A549 (cell line): ENCODE data around the gene AOAH. TPM values are rescaled to one million over a fixed set of nuclear protein-coding genes. Genes with fewer than 3 reads are reported as not detected.
"Not testable (repeated sequence)": the region's sequence is repeated elsewhere in the genome, so short reads cannot be mapped to it uniquely, and the experiment has no call there.

ENCODE experiments used
- ATAC-seq, 2 experiments: fragments of 200-7000 bp in 1 of 2; fragments of >200 bp in 1 of 2; cut with Nextera tagmentation in 1 of 2; cut with Tn5 transposase in 1 of 2; 3 replicates each; pipeline versions ENCODE4 v1.8.0 to v1.9.1; 2018 to 2020; ENCODE audit warnings: mild to moderate bottlenecking in 1 of 2, moderate library complexity in 1 of 2
- CTCF ChIA-PET: fragments of 300-600 bp; sonication (Branson Sonifier 250); formaldehyde crosslinking; extraction: SDS; loops from one replicate; lab custom pipeline; 2021; ENCODE audit warnings: antibody characterized with exemption, inconsistent platforms; lab: Yijun Ruan, JAX
- POLR2A ChIA-PET: fragments of 350-600 bp; formaldehyde crosslinking; extraction: SDS; loops from one replicate; lab custom pipeline; 2021; ENCODE audit warnings: antibody characterized with exemption, inconsistent platforms; lab: Yijun Ruan, JAX
- DNase-seq, 2 experiments: peaks; one replicate each; pipeline versions ENCODE4 v3.0.0 to v3.0.0-alpha.2; 2011 to 2016; ENCODE audit warnings: low read depth in 1 of 2, low spot score in 1 of 2
- FAIRE-seq: peaks from 2 replicates; lab custom pipeline; 2011; peaks lifted over from hg19 to GRCh38; lab: Jason Lieb, UNC
- H3K27ac ChIP-seq, 2 experiments: fragments of >200 bp; sonication (Bioruptor Twin); formaldehyde crosslinking; 3 replicates each; pipeline ENCODE4 v1.5.1; 2016 to 2017
- H3K4me1 ChIP-seq: fragments of >200 bp; sonication (Bioruptor Twin); formaldehyde crosslinking; 3 replicates; pipeline ENCODE4 v1.6.1; 2016
- H3K4me2 ChIP-seq: fragments of >200 bp; sonication (Bioruptor Twin); formaldehyde crosslinking; 3 replicates; pipeline ENCODE4 v1.6.1; 2016
- H3K4me3 ChIP-seq: fragments of >200 bp; sonication (Bioruptor Twin); formaldehyde crosslinking; 3 replicates; pipeline ENCODE4 v1.5.1; 2016
- H3K9me3 ChIP-seq: fragments of >200 bp; sonication (Bioruptor Twin); formaldehyde crosslinking; 3 replicates; pipeline ENCODE4 v1.6.1; 2016
- ATOH8 ChIP-seq: fragments of 250-450 bp; sonication (Bioruptor Pico); IDR thresholded peaks from 2 replicates; pipeline ENCODE4 v1.5.0; 2020; ENCODE audit warnings: low read depth, mild to moderate bottlenecking, moderate library complexity
- CBX2 ChIP-seq: fragments of 200-600 bp; sonication (generic); IDR thresholded peaks from 2 replicates; pipeline ENCODE4 v1.6.1; 2016; ENCODE audit warnings: low read depth, mild to moderate bottlenecking, borderline replicate concordance
- HEYL ChIP-seq: fragments of 250-450 bp; sonication (Bioruptor Pico); IDR thresholded peaks from 2 replicates; pipeline ENCODE4 v1.8.0; 2021; ENCODE audit warnings: mild to moderate bottlenecking, moderate library complexity
- HMGXB4 ChIP-seq: fragments of 250-450 bp; sonication (Bioruptor Pico); IDR thresholded peaks from 2 replicates; pipeline ENCODE4 v1.5.0; 2021; ENCODE audit warnings: mild to moderate bottlenecking, moderate library complexity, borderline replicate concordance
- HOXA7 ChIP-seq: fragments of 250-450 bp; sonication (Bioruptor Pico); IDR thresholded peaks from 2 replicates; pipeline ENCODE4 v1.5.0; 2020; ENCODE audit warnings: mild to moderate bottlenecking, moderate library complexity
- HOXB13 ChIP-seq: fragments of 250-450 bp; sonication (Bioruptor Pico); IDR thresholded peaks from 2 replicates; pipeline ENCODE4 v1.5.0; 2020; ENCODE audit warnings: low read depth, mild to moderate bottlenecking, moderate library complexity
- KDM5A ChIP-seq: fragments of 200-600 bp; sonication (generic); IDR thresholded peaks from 2 replicates; pipeline ENCODE4 v1.6.1; 2016; ENCODE audit warnings: antibody characterized with exemption, mild to moderate bottlenecking
- MAZ ChIP-seq: fragments of 150-350 bp; IDR thresholded peaks from 2 replicates; pipeline ENCODE4 v1.6.1; 2014; ENCODE audit warnings: antibody characterized with exemption, low read depth, low read length, borderline replicate concordance
- PHF8 ChIP-seq: fragments of 200-600 bp; sonication (generic); IDR thresholded peaks from 2 replicates; pipeline ENCODE4 v1.6.1; 2016; ENCODE audit warnings: low read depth, mild to moderate bottlenecking, antibody characterized with exemption, moderate library complexity, borderline replicate concordance
- RAD21 ChIP-seq, 2 experiments: fragments of >200 bp in 1 of 2; sonication (Bioruptor Twin) in 1 of 2; formaldehyde crosslinking in 1 of 2; IDR thresholded peaks in 1 of 2; conservative IDR thresholded peaks in 1 of 2; 2 replicates in 1 of 2; 3 replicates in 1 of 2; pipeline ENCODE4 v1.6.1; 2012 to 2018; ENCODE audit warnings: inconsistent platforms in 1 of 2
- RARB ChIP-seq: fragments of 250-450 bp; sonication (Bioruptor Pico); IDR thresholded peaks from 2 replicates; pipeline ENCODE4 v1.8.0; 2021; ENCODE audit warnings: mild to moderate bottlenecking, moderate library complexity
- RCOR1 ChIP-seq: fragments of 150-350 bp; IDR thresholded peaks from 2 replicates; pipeline ENCODE4 v1.6.1; 2014; ENCODE audit warnings: antibody characterized with exemption, low read length, low read depth
- RNF2 ChIP-seq: fragments of 200-600 bp; sonication (generic); IDR thresholded peaks from 2 replicates; pipeline ENCODE4 v1.6.1; 2016; ENCODE audit warnings: low read depth, mild to moderate bottlenecking, antibody characterized with exemption, moderate library complexity, borderline replicate concordance
- SMC3 ChIP-seq: fragments of >200 bp; sonication (Bioruptor Twin); formaldehyde crosslinking; IDR thresholded peaks from 3 replicates; pipeline ENCODE4 v1.6.1; 2018; ENCODE audit warnings: inconsistent platforms
- USF2 ChIP-seq: fragments of 450-650 bp; IDR thresholded peaks from 2 replicates; pipeline ENCODE4 v1.6.1; 2014; ENCODE audit warnings: antibody characterized with exemption
- ZFP36 ChIP-seq: fragments of 450-650 bp; IDR thresholded peaks from 2 replicates; pipeline ENCODE4 v1.6.1; 2014; ENCODE audit warnings: borderline replicate concordance; ENCODE audit not compliant: partially characterized antibody
- ZNF302 ChIP-seq: fragments of 250-450 bp; sonication (Bioruptor Pico); IDR thresholded peaks from 2 replicates; pipeline ENCODE4 v1.9.0; 2021; ENCODE audit warnings: inconsistent platforms, mild to moderate bottlenecking, moderate library complexity
- WGBS: methylation state at CpG from one replicate; pipeline ENCODE4 v1.1.6; 2017; ENCODE audit errors: missing lambda C conversion rate; 5-methylcytosine and 5-hydroxymethylcytosine counted together
- polyA plus RNA-seq, 4 experiments: library from polyadenylated mRNA; depleted of rRNA in 3 of 4; stranded (reverse); fragments of >200 nt; fragmentation: RNase III in 1 of 4; extraction: RNeasy Plus Mini Kit Qiagen cat#74134 plus additional on column Dnase treatment in 1 of 4; gene quantifications; 2 replicates in 3 of 4; 3 replicates in 1 of 4; pipeline ENCODE4 v1.2.3, GENCODE V29; 2011 to 2017
- TF ChIP-seq, protein P1 (sequence below): IDR thresholded peaks from 2 replicates; pipeline ENCODE4 v1.6.1; 2012

The AOAH gene
- polyA plus RNA-seq, 2 of the 4 experiments (the other 2 are of a cell fraction), result 0.09 TPM; not detected in 1

DNA sequence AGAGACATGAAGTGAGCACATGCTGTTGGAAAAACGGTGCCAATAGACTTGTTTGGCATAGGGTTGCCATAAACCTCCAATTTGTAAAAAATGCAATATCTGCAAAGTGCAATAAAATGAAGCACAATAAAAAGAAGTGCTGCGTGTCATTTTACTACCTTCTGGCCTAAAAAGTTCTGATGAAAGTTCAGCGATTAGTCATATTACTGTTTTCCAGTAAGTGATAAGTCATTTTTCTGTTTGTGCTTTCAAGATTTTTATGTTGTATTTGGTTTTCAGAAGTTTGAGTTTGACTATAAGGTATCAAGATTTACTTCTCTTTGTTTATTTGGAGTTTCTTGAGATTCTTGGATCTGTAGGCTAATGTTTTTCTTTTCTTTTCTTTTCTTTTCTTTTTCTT, 16.8 kb downstream of the AOAH start:
- no peak for DNase-seq
- H3K9me3 ChIP-seq, result no peaks in the 10 kb centered on the region
- TF ChIP-seq RAD21 (conservative IDR thresholded peaks at IDR 0.05 in 1 of 2, IDR thresholded peaks at IDR 0.05 in 1 of 2) (no peak), MAZ (no peak), HMGXB4 (CRISPR knock-in tag) (no peak), PHF8 (no peak), USF2 (no peak), SMC3 (no peak), RNF2 (no peak), ATOH8 (no peak), RCOR1 (no peak), CBX2 (no peak), HOXA7 (CRISPR knock-in tag) (no peak), HOXB13 (no peak)
- TF ChIP-seq, protein P1, sequence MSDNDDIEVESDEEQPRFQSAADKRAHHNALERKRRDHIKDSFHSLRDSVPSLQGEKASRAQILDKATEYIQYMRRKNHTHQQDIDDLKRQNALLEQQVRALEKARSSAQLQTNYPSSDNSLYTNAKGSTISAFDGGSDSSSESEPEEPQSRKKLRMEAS, result no peak
- CTCF ChIA-PET, result no interaction called here
- no peak for FAIRE-seq
- no peak for ATAC-seq
- no peak overlapping the region for H3K4me3 ChIP-seq
- no peak overlapping the region for H3K4me2 ChIP-seq
- no peaks in the 10 kb centered on the region for H3K4me1 ChIP-seq
- POLR2A ChIA-PET, result no interaction called here
- no peak overlapping the region for H3K27ac ChIP-seq
- 58% methylated on average over 3 of the region's 3 CpGs for WGBS

- FAIRE-seq, CTCF ChIA-PET, POLR2A ChIA-PET, H3K9me3 ChIP-seq, ATAC-seq, H3K4me1 ChIP-seq, DNase-seq, H3K4me3 ChIP-seq, H3K27ac ChIP-seq, H3K4me2 ChIP-seq: not testable (repeated sequence)
- WGBS, result 45% methylated on average over 5 of the region's 5 CpGs
Measured at GRCh38 chr7:36703860-36704259, 20.4 kb downstream of the AOAH start.

GRCh38 chr7:36692456-36692855, 31.8 kb downstream of the AOAH start:
- DNase-seq (no peak), ATAC-seq (no peak), FAIRE-seq (no peak)
- POLR2A ChIA-PET, result no interaction called here
- Histone ChIP-seq H3K4me3 (no peak overlapping the region), H3K4me2 (no peak overlapping the region), H3K9me3 (no peaks in the 10 kb centered on the region), H3K4me1 (no peaks in the 10 kb centered on the region), H3K27ac (no peak overlapping the region)
- TF ChIP-seq ZFP36, result no peak
- no peak for TF ChIP-seq ZNF302 (CRISPR knock-in tag)
- TF ChIP-seq RARB (CRISPR knock-in tag), result no peak
- no peak for TF ChIP-seq HEYL (CRISPR knock-in tag)
- TF ChIP-seq KDM5A, result no peak
- WGBS, result 4% methylated on average over 5 of the region's 5 CpGs
- CTCF ChIA-PET, result interaction anchor here (0.7 kb wide), 1 partner anchor 14 kb away, joined by 3 read pairs; no protein-coding TSS in a partner anchor
